H1 (cell line): ENCODE data around the gene ABHD1.

Experiments used
- ASH2L ChIP-seq: fragments of 200-600, 300-600 bp; sonication (generic); IDR thresholded peaks from one replicate; pipeline ENCODE4 v1.7.1; 2017; ENCODE audit warnings: low read length
- CHD1 ChIP-seq: IDR thresholded peaks from 2 replicates; pipeline ENCODE4 v1.6.1; 2012; ENCODE audit warnings: low read depth, low read length, improper control_type of control experiment
- CHD2 ChIP-seq: IDR thresholded peaks from 2 replicates; pipeline ENCODE4 v1.6.1; 2012; ENCODE audit warnings: low read length, improper control_type of control experiment
- CTCF ChIP-seq, 3 experiments: IDR thresholded peaks; 1 replicate in 2 of 3; 2 replicates in 1 of 3; pipeline versions ENCODE4 v1.5.1 to v1.6.1; 2011; ENCODE audit warnings: low read length in 3 of 3, mild to moderate bottlenecking in 3 of 3, inconsistent platforms in 2 of 3, low read depth in 1 of 3, moderate library complexity in 1 of 3; ENCODE audit not compliant: insufficient read depth in 1 of 3; ENCODE audit errors: control extremely low read depth in 1 of 3
- EZH2 ChIP-seq: fragments of 200-600 bp; sonication (generic); IDR thresholded peaks from 2 replicates; pipeline ENCODE4 v1.7.1; 2012; ENCODE audit warnings: low read depth, mild to moderate bottlenecking, moderate library complexity, low read length, inconsistent platforms; ENCODE audit not compliant: severe bottlenecking
- KDM5A ChIP-seq: fragments of 200-600 bp; IDR thresholded peaks from 2 replicates; pipeline ENCODE4 v1.7.1; 2012; ENCODE audit warnings: mild to moderate bottlenecking, low read length, inconsistent platforms, mixed read lengths
- MAX ChIP-seq: IDR thresholded peaks from 2 replicates; pipeline ENCODE4 v1.6.1; 2012; ENCODE audit warnings: inconsistent platforms
- POLR2A ChIP-seq, 2 experiments: IDR thresholded peaks; 1 replicate in 1 of 2; 2 replicates in 1 of 2; pipeline ENCODE4 v1.6.1; 2011; ENCODE audit warnings: low read depth in 2 of 2, low read length in 2 of 2, mild to moderate bottlenecking in 2 of 2; ENCODE audit errors: control extremely low read depth in 1 of 2
- RAD21 ChIP-seq, 2 experiments: IDR thresholded peaks in 1 of 2; conservative IDR thresholded peaks in 1 of 2; 2 replicates each; pipeline ENCODE4 v1.6.1; 2011; ENCODE audit warnings: low read depth in 2 of 2, low read length in 2 of 2, improper control_type of control experiment in 1 of 2, inconsistent platforms in 1 of 2, mild to moderate bottlenecking in 1 of 2, moderate library complexity in 1 of 2
- SRF ChIP-seq: IDR thresholded peaks from 2 replicates; pipeline ENCODE4 v1.6.1; 2011; ENCODE audit warnings: mild to moderate bottlenecking, low read depth, low read length, moderate library complexity
- TAF1 ChIP-seq: IDR thresholded peaks from 2 replicates; pipeline ENCODE4 v1.6.1; 2011; ENCODE audit warnings: mild to moderate bottlenecking, low read depth, low read length
- TBP ChIP-seq: IDR thresholded peaks from 2 replicates; pipeline ENCODE4 v1.6.1; 2011; ENCODE audit warnings: low read depth, low read length, improper control_type of control experiment
- TF ChIP-seq, protein P1 (sequence below): IDR thresholded peaks from 2 replicates; pipeline ENCODE4 v1.6.1; 2011; ENCODE audit warnings: low read length, improper control_type of control experiment

GRCh38 chr2:27145682-27146081 is 22.1 kb downstream of the ABHD1 start:
- TF ChIP-seq CTCF (IDR thresholded peaks at IDR 0.05; ENCODE audit: control extremely low read depth in 1 of 3, insufficient read depth in 1 of 3, low read depth in 1 of 3, low read length in 3 of 3) (no peak), POLR2A (IDR thresholded peaks at IDR 0.05; ENCODE audit: control extremely low read depth in 1 of 2, low read depth in 2 of 2, low read length in 2 of 2) (no peak), SRF (no peak), ASH2L (no peak), MAX (no peak), TAF1 (no peak), CHD2 (no peak), RAD21 (IDR thresholded peaks at IDR 0.05 in 1 of 2, conservative IDR thresholded peaks at IDR 0.05 in 1 of 2; ENCODE audit: low read depth in 2 of 2, low read length in 2 of 2) (no peak), KDM5A (no peak), EZH2 (no peak), CHD1 (no peak), TBP (no peak)
- TF ChIP-seq, protein P1, sequence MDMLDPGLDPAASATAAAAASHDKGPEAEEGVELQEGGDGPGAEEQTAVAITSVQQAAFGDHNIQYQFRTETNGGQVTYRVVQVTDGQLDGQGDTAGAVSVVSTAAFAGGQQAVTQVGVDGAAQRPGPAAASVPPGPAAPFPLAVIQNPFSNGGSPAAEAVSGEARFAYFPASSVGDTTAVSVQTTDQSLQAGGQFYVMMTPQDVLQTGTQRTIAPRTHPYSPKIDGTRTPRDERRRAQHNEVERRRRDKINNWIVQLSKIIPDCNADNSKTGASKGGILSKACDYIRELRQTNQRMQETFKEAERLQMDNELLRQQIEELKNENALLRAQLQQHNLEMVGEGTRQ, result no peak
